Neural cell (in vitro differentiated cells): Measurements from ENCODE around the gene PRSS2.

ENCODE experiments used
- EP300 ChIP-seq: fragments of 450-650 bp; conservative IDR thresholded peaks from 2 replicates; pipeline ENCODE4 v1.6.1; 2014; ENCODE audit warnings: antibody characterized with exemption, mild to moderate bottlenecking, moderate library complexity; ENCODE audit not compliant: poor library complexity, severe bottlenecking
- EZH2 ChIP-seq: fragments of 200-600, 300-800 bp; shearing (Covaris generic), sonication (generic); IDR thresholded peaks from 2 replicates; pipeline ENCODE4 v1.6.1; 2014; ENCODE audit warnings: antibody characterized with exemption, low read length, borderline replicate concordance, mild to moderate bottlenecking; ENCODE audit not compliant: insufficient read depth, poor library complexity, severe bottlenecking
- TAF1 ChIP-seq: IDR thresholded peaks from 2 replicates; pipeline ENCODE4 v1.6.1; 2012; ENCODE audit warnings: low read depth

DNA sequence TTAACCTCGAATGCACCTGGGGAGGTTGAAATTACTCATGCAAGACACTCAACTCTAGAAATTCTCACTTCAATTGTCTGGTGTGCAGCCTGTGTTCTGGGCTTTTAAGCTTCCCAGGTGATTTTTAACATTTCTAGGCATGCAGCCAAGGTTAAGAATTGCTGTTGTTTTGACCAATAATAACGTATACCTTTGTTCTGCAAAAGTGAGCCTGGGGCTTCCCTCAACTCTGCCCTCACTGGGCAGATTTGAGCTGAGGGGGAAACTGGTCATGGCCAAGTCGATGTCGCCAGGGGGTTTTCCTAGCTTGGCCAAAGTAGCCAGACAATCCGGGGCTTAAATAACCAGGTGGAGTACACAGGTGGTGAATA lies 568 bp downstream of the PRSS2 start:
- no peak for TF ChIP-seq TAF1
- no peak for TF ChIP-seq EZH2
- no peak for TF ChIP-seq EP300
